ENCODE results near the gene EP400.

EP400 gene

GRCh38 chr12:131943389-131943788 is 6.4 kb upstream of the EP400 start:
- H3K27ac ChIP-seq: no peak overlapping the region
- no peak for TF ChIP-seq ZFX (IDR thresholded peaks at IDR 0.05)
- no peak for TF ChIP-seq CTCF (conservative IDR thresholded peaks at IDR 0.05)

- H3K27ac ChIP-seq: no peak overlapping the region
- TF ChIP-seq ZFX (IDR thresholded peaks at IDR 0.05): no peak
- TF ChIP-seq CTCF (conservative IDR thresholded peaks at IDR 0.05): no peak
Observed at GRCh38 chr12:131943876-131944275, 5.9 kb upstream of the EP400 start.

- TF ChIP-seq CTCF (conservative IDR thresholded peaks at IDR 0.05): no peak
- no peak for TF ChIP-seq ZFX (IDR thresholded peaks at IDR 0.05)
- H3K27ac ChIP-seq: no peak overlapping the region
Observed at GRCh38 chr12:131944601-131945251, 5.0 kb upstream of the EP400 start.

GRCh38 chr12:131946757-131947156 is 3.0 kb upstream of the EP400 start:
- no peak overlapping the region for H3K27ac ChIP-seq

GRCh38 chr12:131947482-131948027 is 2.2 kb upstream of the EP400 start:
- no peak for TF ChIP-seq ZFX (IDR thresholded peaks at IDR 0.05)
- TF ChIP-seq CTCF (conservative IDR thresholded peaks at IDR 0.05): no peak
- H3K27ac ChIP-seq: no peak overlapping the region

More at GRCh38 chr12:131946757-131947156, 3.0 kb upstream of the EP400 start:
- TF ChIP-seq CTCF (conservative IDR thresholded peaks at IDR 0.05): no peak
- TF ChIP-seq ZFX (IDR thresholded peaks at IDR 0.05): no peak

GRCh38 chr12:131948166-131948712 is 1.5 kb upstream of the EP400 start:
- TF ChIP-seq CTCF (conservative IDR thresholded peaks at IDR 0.05) (no peak), ZFX (IDR thresholded peaks at IDR 0.05) (no peak)

GRCh38 chr12:131948713-131949430 is 870 bp upstream of the EP400 start:
- H3K27ac ChIP-seq: peak overlapping the region; percentile 81

More at GRCh38 chr12:131948166-131948712, 1.5 kb upstream of the EP400 start:
- no peak overlapping the region for H3K27ac ChIP-seq
